ENCODE results near the gene GPHB5.

The GPHB5 gene

GRCh38 chr14:63343878-63344277 lies 25.1 kb upstream of the GPHB5 start:
- no peaks in the 10 kb centered on the region for H3K9me2 ChIP-seq (replicated peaks; ENCODE audit: control insufficient read depth, low read length)
- no peaks in the 10 kb centered on the region for H3K9me3 ChIP-seq (ENCODE audit: control insufficient read depth, insufficient read depth, low read length)
- no peak overlapping the region for H3K27ac ChIP-seq (ENCODE audit: low read depth, low read length)
- TF ChIP-seq EZH2phosphoT487 (IDR thresholded peaks at IDR 0.05; ENCODE audit: borderline replicate concordance, low read length) = no peak
- no peak for TF ChIP-seq CTCF (IDR thresholded peaks at IDR 0.05; ENCODE audit: low read depth, low read length, poor library complexity, severe bottlenecking)
- H3K4me2 ChIP-seq (ENCODE audit: low read length) = no peak overlapping the region
- no peaks in the 10 kb centered on the region for H3F3A ChIP-seq (ENCODE audit: control insufficient read depth, insufficient read depth)
- H3K4me1 ChIP-seq (ENCODE audit: control insufficient read depth, low read length) = no peaks in the 10 kb centered on the region
- no peak overlapping the region for H3K4me3 ChIP-seq (ENCODE audit: low read length)
- no peaks in the 10 kb centered on the region for H3K36me3 ChIP-seq (ENCODE audit: control insufficient read depth, low read length)
- H3K79me2 ChIP-seq (ENCODE audit: control insufficient read depth, low read length) = no peaks in the 10 kb centered on the region
- peaks cover 4% of the 10 kb centered on the region; the same call in 1 of the 2 replicates for H3K27me3 ChIP-seq (ENCODE audit: control insufficient read depth, low read length)
- H4K20me1 ChIP-seq (ENCODE audit: control insufficient read depth, insufficient read depth, low read depth, low read length) = no peaks in the 10 kb centered on the region

GRCh38 chr14:63342371-63342770 lies 23.6 kb upstream of the GPHB5 start:
- Histone ChIP-seq H3K4me2 (ENCODE audit: low read length) (no peak overlapping the region), H3K36me3 (ENCODE audit: control insufficient read depth, low read length) (no peaks in the 10 kb centered on the region), H3K27ac (ENCODE audit: low read depth, low read length) (no peak overlapping the region), H3K9me3 (ENCODE audit: control insufficient read depth, insufficient read depth, low read length) (no peaks in the 10 kb centered on the region), H4K20me1 (ENCODE audit: control insufficient read depth, insufficient read depth, low read depth, low read length) (no peaks in the 10 kb centered on the region), H3K4me3 (ENCODE audit: low read length) (no peak overlapping the region), H3K9me2 (replicated peaks; ENCODE audit: control insufficient read depth, low read length) (no peaks in the 10 kb centered on the region), H3K79me2 (ENCODE audit: control insufficient read depth, low read length) (no peaks in the 10 kb centered on the region), H3K4me1 (ENCODE audit: control insufficient read depth, low read length) (no peaks in the 10 kb centered on the region), H3F3A (ENCODE audit: control insufficient read depth, insufficient read depth) (no peaks in the 10 kb centered on the region), H3K27me3 (ENCODE audit: control insufficient read depth, low read length) (peaks cover 4% of the 10 kb centered on the region; the same call in 1 of the 2 replicates)
- TF ChIP-seq EZH2phosphoT487 (IDR thresholded peaks at IDR 0.05; ENCODE audit: borderline replicate concordance, low read length) (no peak), CTCF (IDR thresholded peaks at IDR 0.05; ENCODE audit: low read depth, low read length, poor library complexity, severe bottlenecking) (no peak)

GRCh38 chr14:63328787-63329737 lies 10.3 kb upstream of the GPHB5 start:
- no peaks in the 10 kb centered on the region for H3K9me3 ChIP-seq (ENCODE audit: control insufficient read depth, insufficient read depth, low read length)
- TF ChIP-seq EZH2phosphoT487 (IDR thresholded peaks at IDR 0.05; ENCODE audit: borderline replicate concordance, low read length) (no peak), CTCF (IDR thresholded peaks at IDR 0.05; ENCODE audit: low read depth, low read length, poor library complexity, severe bottlenecking) (no peak)
- H3K27ac ChIP-seq (ENCODE audit: low read depth, low read length) = no peak overlapping the region

More at GRCh38 chr14:63328787-63329737, 10.3 kb upstream of the GPHB5 start:
- no peak overlapping the region for H3K4me3 ChIP-seq (ENCODE audit: low read length)
- H3K4me1 ChIP-seq (ENCODE audit: control insufficient read depth, low read length) = no peaks in the 10 kb centered on the region
- no peak overlapping the region for H3K4me2 ChIP-seq (ENCODE audit: low read length)
- no peaks in the 10 kb centered on the region for H3F3A ChIP-seq (ENCODE audit: control insufficient read depth, insufficient read depth)
- H3K9me2 ChIP-seq (replicated peaks; ENCODE audit: control insufficient read depth, low read length) = no peaks in the 10 kb centered on the region
- no peaks in the 10 kb centered on the region for H4K20me1 ChIP-seq (ENCODE audit: control insufficient read depth, insufficient read depth, low read depth, low read length)
- H3K36me3 ChIP-seq (ENCODE audit: control insufficient read depth, low read length) = no peaks in the 10 kb centered on the region
- H3K27me3 ChIP-seq (ENCODE audit: control insufficient read depth, low read length) = no peaks in the 10 kb centered on the region
- no peaks in the 10 kb centered on the region for H3K79me2 ChIP-seq (ENCODE audit: control insufficient read depth, low read length)

All from DOHH2 (cell line).